HG03457 (cell line): ENCODE measurements around the gene TCF7L2.

Source experiments
- ATAC-seq: cut with Tn5 transposase; IDR thresholded peaks from one replicate; pipeline ENCODE4 v1.9.1; 2021; ENCODE audit warnings: moderate number of reproducible peaks; ENCODE audit not compliant: unreplicated experiment

The TCF7L2 gene

DNA sequence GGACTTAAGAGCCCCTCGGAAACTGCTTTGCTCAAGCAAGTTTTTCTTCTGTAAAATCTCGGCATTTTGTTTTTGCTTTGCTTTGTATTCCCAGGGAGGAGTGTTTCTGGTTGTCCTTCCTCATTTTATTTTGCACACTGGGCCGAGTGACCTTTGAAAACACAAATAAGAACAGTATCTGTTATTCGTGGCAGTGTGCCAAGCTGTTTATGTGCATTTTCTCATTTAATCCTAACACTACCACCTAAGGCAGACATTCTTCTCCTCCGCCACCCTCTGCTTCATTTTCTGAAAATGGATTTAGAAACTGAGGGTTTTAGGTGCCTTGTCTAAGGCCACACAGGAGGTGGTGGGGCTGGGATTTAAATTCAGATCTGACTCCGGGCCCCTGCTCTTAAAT, 218.5 kb downstream of the TCF7L2 start:
- ATAC-seq: no peak

DNA sequence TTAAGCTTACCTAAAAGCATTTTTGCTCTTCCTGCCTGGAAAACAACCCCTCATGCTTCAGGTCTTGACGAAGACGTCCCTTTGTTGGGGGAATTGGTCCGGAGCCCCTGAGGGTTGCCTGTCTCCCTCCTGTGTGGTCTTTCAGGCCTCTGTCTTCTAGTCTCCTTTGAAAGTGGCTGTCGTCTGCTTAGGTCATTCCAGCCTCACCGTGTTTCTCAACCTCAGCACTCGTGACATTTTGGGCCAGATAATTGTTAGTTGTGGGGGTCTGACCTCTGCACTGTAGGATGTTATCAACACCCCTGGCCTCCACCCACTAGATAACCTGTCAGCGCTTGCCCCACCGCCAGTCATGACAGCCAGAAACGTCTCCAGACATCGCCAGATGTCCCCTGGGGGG, 219.1 kb downstream of the TCF7L2 start:
- ATAC-seq: no peak

DNA sequence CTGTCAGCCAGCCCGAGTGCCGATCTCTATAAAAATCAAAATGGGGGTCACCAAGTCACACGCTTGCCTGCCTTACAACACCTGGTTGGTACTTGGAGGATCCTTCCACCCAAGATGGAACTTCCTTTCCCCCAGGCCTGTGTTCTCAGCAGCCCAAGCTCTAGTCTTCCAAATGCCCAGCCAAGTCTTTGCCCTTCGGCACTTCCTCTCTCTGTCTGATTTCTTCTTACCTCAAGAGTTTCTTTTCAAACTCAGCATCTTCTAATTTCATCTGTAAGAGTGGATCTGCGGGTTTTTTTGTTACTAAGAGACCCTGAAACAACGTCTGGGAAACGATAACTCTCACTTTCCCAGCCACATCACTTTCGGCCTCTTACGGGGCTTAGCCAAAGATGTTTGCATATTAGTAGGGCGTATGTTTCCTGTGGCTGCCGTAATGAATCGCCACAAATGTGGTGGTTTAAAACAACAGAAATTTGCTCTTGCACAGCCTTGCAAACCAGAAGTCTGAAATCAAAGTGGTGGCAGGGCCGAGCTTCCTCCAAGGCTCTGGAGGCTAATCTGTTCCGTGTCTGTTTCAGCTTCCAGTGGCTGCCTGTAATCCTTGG, 219.9 kb downstream of the TCF7L2 start:
- peak; percentile 86 for ATAC-seq

DNA sequence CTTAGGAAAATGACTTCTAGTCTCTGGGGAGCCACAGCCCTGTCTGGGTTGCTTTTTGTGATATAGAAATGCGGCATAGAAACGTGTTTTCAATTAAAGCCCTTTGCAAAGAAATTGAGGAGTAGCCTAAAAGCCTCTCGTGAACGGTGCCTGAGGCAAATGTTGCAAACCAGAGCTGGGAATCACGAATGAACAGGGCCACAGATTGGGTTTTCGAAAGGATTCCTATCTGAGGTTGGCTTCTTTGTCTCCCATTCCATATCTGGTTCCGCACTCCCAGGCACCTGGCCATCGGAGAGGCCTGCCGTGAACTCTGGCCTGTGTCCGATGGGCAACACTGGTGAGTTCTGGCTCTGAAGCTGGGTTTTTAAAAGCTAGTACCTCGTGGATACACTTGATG, 221.6 kb downstream of the TCF7L2 start:
- no peak for ATAC-seq

DNA sequence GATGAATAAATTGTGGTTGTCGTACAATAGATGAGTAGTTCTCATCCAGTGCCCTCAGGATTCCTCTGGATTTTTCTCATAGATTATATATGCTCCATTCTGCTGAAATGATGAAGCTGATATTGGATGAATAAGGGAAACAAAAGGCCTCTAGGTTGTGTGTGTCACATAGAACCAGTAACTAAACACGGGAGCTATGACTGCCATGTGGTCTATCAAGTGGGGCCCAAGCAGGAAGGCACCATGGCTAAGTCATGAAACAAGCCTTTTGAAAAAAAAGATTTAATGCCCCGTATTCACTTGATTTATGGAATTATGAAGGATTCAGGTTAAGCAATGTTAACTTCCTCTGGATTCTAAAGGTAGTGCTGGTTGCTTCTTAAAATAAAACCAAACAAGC, 225.1 kb downstream of the TCF7L2 start:
- ATAC-seq: no peak

DNA sequence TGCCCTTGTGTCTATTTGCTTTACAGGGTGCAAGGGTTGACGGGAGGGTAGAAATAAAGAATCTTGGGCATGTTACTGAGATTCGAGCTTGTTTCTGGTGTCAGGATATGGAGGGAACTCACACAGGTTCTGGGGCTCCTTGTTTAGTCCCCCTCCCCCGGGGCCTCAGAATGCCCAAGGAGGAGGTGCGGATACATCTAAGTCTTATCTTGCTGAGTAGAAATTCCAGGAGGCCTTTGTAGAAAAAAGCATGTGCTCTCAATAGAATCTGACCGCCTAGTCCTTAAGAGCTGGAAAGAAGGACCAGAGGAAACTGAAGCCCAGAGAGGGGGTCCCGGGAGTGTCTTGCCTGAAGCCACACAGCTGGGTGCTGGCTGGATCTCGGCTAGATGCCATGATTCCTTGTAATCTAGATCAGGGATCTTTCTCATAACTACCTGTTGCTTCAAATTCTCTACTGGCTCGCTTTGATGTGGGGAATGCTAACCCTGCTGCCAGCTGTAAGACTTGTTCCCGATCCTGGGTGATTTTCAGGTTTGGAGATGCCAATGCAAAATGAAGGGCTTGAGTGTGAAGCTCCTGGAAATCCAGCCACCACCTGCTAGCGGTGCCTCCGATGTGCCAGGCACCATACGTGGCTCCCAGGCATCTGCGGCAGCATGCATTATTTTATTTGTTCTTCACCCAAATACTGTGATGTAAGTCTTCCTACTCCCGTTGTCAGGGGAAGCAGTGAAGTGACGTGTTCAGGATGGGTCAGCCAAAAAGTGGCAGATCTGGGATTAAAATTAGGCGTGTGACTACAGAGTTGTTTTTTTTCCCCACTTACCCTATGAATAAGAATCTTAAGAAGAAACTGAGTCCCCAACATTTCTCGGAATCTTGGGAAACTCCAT, 226.0 kb downstream of the TCF7L2 start:
- no peak for ATAC-seq

DNA sequence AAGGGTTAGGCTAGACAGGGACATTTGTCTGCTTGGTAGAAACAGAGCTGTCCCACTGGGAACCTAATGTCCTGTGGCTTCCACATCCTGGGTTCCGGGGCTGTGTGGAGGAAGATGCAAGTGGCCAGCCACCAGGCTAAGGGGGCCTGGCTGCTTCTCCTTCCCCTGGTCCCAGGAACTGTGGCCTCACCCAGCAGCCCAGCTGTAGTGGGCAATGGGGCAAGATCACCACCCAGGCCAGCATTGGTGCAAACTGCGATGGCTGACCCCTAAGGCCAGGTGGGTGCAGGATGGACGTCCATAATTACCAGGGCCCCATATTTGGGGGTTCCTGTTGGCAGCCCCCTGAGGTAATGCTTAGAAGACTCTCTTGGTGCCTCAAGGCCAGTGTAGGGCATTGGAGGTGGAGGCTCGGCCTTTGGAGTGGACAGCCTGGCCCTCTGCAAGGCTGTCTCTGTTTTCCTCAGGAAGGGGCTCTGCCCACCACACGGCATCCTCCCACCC, 226.7 kb downstream of the TCF7L2 start:
- ATAC-seq: no peak

DNA sequence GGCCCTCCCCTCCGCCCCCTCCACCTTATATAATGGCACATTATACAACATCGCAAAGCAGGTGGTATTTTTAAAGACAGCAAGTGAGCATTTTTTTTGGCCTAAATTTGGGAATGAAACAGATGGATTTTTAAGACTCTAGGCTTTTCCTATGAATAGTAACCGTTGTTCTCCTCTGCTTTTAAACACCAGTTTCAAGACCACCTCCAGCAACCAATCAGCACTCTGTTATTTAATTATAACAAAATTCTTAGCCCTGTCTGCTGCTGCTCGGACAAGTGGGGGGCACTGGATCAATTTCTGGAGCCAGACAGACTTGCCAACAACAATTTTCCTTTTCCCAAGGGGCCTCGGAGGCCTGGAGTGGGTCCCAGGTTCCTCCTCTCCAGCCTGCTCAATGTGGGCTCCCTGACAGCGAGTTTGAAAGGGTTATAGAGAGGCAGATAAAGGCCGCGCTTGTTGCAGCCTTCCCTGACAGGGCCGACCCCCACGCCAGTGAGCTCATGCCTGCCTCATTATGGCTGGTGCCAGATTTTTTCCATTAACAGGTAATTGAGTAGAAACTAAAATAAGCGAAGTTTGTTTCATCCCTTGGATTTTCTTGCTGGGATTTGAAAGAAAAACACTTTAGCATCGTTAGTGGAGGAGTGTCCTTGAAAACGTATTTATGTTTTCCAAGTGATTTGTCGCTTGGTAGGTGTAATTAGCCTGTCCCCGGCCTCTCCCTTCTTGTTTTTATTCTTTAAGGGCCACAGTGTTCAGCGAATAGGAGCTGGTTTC, 227.3 kb downstream of the TCF7L2 start:
- ATAC-seq: no peak

DNA sequence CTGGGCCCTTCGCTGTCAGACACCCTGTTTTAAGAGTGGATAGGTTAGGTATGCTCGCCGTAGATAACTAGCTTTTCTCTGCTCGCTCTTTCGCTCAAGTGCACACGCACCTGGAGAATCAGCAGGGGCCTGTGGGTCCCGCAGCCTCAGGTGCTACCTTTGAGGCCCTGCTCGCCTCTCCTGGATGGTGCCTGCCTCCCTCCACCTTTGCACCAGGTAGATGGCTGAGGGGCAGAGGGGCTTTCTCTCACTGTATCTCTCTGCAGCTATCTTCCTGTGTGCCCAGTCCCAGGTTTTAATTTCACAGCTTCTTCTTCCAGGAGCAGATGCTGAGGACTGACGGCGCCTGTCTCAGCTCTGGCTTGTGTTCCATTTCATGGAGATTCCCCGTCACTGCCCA, 227.9 kb downstream of the TCF7L2 start:
- no peak for ATAC-seq

DNA sequence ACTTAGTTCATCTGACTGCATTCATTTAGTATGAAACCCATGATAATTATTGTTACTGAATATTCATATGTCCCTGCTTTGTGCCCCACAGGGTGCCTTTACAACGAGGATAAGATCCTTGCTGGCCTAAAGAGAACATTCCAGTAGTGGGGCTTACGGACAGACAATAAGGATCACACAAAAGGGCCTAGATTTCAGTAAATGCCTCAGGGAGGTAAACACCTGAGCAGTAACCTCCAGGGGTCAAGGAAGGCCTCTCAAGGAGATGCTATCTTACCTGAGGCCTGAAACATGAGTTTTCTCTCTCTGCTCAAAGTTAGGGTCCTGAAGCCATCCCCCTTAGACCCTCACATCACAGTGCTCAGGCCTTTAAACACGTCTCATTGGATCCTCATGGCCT, 228.7 kb downstream of the TCF7L2 start:
- no peak for ATAC-seq

DNA sequence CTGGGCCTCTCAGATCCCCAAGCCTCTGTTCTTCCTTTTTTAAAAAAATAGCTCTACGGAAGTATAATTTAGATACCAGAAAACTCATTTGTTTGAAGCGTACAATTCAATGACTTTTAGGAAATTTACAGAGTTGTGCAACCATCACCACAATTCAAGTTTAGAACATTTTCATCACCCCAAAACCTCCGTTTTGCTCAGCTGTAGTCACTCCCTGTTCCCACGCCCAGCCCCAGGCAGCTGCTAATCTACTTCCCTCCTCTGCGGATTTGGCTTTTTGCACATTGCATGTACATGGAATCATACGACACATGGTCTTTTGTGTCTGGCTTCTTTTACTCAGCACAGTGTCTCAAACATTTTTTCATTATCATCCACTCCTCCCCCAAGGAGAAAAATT, 229.2 kb downstream of the TCF7L2 start:
- ATAC-seq: no peak

DNA sequence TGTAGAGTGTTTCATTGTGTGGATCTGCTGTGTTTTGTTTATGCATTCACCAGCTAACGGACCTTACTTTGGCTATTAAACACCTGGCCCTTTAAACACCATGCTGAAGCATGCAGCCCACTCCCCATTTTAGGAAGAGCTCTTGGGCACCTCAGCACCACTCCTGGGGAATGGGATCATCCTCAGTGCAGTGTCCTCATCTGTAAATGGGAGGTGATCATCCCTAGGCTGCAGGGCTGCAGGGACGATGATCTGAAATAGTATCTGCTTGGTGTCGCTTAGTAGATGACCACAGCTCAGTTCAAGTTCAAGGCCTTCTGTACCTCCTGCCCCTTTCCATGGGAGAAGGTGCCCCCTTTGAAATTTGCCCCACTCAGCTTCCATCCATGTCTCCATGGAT, 229.9 kb downstream of the TCF7L2 start:
- no peak for ATAC-seq

DNA sequence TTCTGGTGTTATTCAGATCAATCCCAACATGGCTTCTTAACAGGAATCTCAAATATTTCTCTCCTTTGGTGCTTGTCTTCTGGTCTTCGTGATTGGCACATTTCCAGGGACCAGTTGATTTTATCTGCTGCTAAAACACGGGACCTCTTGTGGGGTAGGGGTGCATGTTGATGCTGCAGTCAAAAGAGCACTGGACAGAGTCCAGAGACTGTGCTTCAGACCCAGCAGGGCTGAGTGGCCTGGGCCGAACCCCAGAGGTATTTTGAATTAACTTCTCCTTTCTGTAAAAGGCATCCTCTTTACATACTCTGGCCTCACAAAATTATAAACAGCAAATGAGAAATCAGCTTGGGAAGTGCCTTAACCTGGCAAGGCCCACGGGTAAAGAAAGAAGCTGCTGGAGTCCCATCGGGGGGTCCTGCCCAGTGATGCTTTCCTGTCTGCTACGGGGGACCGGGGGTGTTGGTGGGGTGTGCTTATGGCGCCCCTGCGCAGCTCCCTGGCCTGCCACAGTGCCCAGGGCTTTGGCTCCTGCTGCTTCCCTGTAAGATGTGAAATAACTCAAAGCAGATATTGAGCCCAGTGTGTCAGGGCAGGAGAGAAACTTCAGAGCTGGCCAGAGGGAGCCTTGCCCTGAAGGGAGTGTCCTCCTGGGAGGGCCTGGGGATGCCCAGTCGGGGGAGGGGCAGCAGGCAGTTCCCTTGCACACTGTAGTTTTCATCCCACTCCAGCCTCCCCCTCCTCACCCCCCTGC, 230.5 kb downstream of the TCF7L2 start:
- ATAC-seq: no peak

DNA sequence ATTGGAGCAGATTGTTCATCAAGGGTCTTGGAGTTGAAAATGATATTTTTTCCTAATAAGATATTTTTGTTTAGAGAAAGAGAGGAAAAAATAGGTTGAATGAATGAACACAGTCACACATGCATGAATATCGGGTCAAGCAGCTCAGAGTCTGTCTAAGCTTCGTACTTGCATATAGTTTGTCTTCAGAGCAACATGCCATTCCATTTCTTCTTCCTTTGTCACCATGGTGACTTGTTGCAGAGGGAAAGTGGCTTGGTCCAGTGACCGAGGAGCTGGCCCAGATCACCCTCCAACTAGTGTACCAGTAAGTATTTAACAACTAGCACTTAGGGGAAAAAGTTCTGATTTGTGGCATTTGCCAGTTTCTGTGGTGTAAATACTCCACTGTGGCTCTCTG, 232.1 kb downstream of the TCF7L2 start:
- ATAC-seq: no peak

DNA sequence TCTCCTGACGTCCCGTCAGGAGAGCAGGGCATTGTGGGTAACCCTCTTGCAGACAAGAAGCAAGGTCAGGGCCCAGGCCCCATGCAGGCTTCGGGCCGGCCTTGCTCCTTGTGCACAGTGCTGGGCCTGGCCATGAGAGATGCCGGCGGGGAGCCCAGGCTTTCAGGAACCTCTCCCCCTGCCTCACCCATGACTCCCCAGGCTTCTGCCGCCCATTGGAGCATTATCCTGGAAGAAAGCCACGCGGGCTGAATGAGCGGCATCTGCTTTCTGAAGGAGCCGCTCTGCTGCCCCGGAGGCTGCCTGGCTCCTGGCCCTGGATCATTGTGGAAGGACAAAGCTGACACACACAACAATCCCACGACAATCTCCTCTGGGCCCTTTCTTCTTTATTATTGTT, 233.5 kb downstream of the TCF7L2 start:
- no peak for ATAC-seq

DNA sequence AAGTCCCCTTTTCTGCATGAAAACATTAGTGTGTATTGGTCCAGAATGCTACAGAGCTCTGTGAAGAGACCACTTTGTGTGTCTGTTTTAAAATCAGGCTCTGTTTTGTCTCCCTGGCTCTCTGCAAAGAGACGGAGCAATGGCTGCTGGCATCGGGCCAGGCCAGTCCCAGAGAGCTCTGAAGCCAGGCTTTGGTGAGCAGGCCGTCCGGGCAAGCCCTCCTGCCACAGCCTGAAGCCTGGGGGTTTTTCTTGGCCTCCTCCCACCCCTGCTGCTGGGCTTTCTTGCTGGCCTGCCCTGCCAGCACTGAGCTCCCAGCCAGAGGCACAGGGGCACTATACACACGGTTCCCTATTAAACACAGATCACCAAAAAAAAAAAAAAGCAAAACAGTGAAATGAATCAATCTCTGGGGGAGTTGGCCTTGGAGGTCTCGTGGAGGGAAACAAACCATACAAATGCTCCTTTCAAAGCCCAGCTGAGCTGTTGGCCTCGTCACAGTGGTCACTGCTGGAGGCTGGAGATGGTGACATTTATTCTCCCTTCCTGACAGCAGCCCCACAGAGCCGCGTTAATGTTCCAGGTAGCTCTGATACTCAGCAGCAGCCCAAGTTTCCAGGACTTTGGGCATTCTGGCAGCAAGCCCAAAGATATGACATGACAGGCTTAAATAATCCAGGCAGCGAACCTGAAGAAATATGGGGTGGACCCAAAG, 237.2 kb downstream of the TCF7L2 start:
- ATAC-seq: no peak

DNA sequence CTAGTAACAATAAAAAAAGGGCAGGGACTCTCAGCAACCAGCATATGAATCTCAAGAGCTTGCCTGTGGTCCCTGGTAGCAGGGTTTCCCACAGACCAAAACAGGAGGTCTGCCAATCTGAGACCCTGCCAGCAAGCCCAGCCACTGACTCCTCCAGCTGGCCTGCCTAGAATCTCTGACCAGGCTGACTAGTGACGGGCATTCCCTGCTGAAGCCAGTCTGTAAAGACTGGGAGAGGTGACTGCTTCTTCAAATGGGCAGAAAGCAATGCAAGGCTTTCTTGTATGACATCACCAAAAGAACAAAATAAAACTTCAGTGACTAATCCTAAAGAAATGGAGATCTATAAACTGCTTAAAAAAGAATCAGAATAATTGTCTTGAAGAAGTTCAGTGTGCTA, 249.4 kb downstream of the TCF7L2 start:
- no peak for ATAC-seq

DNA sequence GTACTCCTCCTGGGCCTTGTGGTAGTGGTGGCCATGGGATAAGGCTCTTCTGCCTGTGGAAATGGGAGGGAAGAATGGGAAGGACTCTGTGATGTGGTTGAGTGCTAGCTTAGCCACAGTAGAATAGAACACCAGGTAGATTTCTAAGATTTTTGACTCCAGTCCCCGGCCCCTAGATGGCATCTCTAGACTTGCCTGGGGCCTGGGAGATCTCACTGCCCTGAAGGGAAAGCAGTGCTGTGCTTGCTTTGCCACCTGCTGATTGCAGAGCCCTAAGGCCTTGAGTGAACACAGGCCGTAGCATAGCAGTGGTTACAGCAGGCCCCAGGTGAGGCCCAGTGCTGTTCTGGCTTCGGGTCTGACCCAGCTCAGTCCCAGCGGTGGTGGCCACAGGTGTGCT, 252.0 kb downstream of the TCF7L2 start:
- no peak for ATAC-seq

DNA sequence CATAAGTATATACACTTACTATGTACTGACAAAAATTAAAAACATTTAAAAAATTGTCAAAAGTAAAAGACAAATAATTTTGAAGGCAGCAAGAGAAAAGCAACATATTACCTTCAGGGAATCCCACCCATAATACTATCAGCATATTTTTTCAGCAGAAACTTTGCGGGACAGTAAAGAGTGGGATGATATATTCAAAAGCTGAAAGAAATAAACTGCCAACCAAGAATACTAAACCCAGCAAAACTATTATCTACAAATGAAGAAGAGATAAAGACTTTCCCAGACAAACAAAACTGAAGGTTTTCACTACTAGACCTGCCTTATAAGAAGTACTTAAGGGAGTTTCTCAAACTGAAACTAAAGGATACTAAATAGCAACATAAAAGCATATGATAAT, 257.9 kb downstream of the TCF7L2 start:
- no peak for ATAC-seq

DNA sequence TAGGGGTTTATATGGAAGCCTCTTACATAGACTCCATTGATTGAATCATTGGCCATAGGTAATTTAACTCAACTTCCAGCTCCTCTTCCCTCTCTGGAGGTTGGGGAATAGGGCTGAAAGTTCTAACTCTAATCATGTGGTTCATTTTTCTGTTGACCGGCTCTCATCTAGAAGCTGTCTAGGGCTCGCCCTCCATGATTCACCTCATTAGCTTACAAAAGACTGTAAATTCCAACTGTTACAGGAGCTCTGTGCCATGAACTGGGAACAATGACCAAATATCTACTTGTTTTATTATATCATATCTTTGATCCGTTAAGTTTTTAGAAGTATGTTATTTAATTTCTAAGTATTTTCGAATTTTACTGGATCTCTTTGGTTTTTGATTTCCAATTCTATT, 263.0 kb downstream of the TCF7L2 start:
- ATAC-seq: no peak
